ENCODE data around the gene NHLH2.

DNA sequence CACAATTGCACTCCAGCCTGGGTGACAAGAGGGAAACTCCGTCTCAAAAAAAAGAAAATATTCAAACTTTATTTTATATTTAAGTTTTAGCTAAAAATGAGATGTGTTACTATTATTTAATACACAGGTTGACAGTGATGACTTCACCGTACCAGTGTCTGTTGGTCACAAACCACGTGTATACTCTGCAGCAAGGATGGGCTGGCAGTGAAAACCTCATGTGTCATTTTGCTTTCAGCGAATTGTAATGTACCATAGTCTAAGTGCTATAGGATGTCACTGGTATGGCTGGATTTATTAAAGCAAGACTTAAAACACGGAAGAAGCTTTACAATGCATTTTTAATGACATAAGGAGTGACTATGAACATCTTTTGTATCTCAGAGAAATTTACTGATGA lies 28.1 kb upstream of the NHLH2 start:
- TF ChIP-seq ZBTB7A (tag by site-specific recombination; IDR thresholded peaks at IDR 0.05; ENCODE audit: low read depth) (no peak), HOXA7 (CRISPR knock-in tag; IDR thresholded peaks at IDR 0.05; ENCODE audit: borderline replicate concordance) (no peak), SETDB1 (IDR thresholded peaks at IDR 0.05; ENCODE audit: insufficient read length, low read length) (no peak), ZNF37A (tag by site-specific recombination; IDR thresholded peaks at IDR 0.05) (no peak), ZNF76 (tag by site-specific recombination; IDR thresholded peaks at IDR 0.05; ENCODE audit: borderline replicate concordance, low read depth) (no peak), ZNF560 (tag by site-specific recombination; IDR thresholded peaks at IDR 0.05; ENCODE audit: borderline replicate concordance) (no peak), ZNF843 (tag by site-specific recombination; IDR thresholded peaks at IDR 0.05) (no peak), ZNF561 (tag by site-specific recombination; IDR thresholded peaks at IDR 0.05; ENCODE audit: borderline replicate concordance) (no peak), MEIS1 (CRISPR knock-in tag; IDR thresholded peaks at IDR 0.05; ENCODE audit: borderline replicate concordance) (no peak), GLIS1 (tag by site-specific recombination; IDR thresholded peaks at IDR 0.05) (no peak)
- TF ChIP-seq, protein P1, sequence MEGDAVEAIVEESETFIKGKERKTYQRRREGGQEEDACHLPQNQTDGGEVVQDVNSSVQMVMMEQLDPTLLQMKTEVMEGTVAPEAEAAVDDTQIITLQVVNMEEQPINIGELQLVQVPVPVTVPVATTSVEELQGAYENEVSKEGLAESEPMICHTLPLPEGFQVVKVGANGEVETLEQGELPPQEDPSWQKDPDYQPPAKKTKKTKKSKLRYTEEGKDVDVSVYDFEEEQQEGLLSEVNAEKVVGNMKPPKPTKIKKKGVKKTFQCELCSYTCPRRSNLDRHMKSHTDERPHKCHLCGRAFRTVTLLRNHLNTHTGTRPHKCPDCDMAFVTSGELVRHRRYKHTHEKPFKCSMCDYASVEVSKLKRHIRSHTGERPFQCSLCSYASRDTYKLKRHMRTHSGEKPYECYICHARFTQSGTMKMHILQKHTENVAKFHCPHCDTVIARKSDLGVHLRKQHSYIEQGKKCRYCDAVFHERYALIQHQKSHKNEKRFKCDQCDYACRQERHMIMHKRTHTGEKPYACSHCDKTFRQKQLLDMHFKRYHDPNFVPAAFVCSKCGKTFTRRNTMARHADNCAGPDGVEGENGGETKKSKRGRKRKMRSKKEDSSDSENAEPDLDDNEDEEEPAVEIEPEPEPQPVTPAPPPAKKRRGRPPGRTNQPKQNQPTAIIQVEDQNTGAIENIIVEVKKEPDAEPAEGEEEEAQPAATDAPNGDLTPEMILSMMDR (tag by site-specific recombination; IDR thresholded peaks at IDR 0.05), result no peak
- TF ChIP-seq, protein P2, sequence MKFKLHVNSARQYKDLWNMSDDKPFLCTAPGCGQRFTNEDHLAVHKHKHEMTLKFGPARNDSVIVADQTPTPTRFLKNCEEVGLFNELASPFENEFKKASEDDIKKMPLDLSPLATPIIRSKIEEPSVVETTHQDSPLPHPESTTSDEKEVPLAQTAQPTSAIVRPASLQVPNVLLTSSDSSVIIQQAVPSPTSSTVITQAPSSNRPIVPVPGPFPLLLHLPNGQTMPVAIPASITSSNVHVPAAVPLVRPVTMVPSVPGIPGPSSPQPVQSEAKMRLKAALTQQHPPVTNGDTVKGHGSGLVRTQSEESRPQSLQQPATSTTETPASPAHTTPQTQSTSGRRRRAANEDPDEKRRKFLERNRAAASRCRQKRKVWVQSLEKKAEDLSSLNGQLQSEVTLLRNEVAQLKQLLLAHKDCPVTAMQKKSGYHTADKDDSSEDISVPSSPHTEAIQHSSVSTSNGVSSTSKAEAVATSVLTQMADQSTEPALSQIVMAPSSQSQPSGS (tag by site-specific recombination; IDR thresholded peaks at IDR 0.05; ENCODE audit: low read depth), result no peak
- TF ChIP-seq, protein P3, sequence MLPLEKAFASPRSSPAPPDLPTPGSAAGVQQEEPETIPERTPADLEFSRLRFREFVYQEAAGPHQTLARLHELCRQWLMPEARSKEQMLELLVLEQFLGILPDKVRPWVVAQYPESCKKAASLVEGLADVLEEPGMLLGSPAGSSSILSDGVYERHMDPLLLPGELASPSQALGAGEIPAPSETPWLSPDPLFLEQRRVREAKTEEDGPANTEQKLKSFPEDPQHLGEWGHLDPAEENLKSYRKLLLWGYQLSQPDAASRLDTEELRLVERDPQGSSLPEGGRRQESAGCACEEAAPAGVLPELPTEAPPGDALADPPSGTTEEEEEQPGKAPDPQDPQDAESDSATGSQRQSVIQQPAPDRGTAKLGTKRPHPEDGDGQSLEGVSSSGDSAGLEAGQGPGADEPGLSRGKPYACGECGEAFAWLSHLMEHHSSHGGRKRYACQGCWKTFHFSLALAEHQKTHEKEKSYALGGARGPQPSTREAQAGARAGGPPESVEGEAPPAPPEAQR (tag by site-specific recombination; IDR thresholded peaks at IDR 0.05), result no peak
- TF ChIP-seq, protein P4, sequence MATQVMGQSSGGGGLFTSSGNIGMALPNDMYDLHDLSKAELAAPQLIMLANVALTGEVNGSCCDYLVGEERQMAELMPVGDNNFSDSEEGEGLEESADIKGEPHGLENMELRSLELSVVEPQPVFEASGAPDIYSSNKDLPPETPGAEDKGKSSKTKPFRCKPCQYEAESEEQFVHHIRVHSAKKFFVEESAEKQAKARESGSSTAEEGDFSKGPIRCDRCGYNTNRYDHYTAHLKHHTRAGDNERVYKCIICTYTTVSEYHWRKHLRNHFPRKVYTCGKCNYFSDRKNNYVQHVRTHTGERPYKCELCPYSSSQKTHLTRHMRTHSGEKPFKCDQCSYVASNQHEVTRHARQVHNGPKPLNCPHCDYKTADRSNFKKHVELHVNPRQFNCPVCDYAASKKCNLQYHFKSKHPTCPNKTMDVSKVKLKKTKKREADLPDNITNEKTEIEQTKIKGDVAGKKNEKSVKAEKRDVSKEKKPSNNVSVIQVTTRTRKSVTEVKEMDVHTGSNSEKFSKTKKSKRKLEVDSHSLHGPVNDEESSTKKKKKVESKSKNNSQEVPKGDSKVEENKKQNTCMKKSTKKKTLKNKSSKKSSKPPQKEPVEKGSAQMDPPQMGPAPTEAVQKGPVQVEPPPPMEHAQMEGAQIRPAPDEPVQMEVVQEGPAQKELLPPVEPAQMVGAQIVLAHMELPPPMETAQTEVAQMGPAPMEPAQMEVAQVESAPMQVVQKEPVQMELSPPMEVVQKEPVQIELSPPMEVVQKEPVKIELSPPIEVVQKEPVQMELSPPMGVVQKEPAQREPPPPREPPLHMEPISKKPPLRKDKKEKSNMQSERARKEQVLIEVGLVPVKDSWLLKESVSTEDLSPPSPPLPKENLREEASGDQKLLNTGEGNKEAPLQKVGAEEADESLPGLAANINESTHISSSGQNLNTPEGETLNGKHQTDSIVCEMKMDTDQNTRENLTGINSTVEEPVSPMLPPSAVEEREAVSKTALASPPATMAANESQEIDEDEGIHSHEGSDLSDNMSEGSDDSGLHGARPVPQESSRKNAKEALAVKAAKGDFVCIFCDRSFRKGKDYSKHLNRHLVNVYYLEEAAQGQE (tag by site-specific recombination; IDR thresholded peaks at IDR 0.05), result no peak

Measured in HEK293 (cell line).